Loucy (cell line): ENCODE measurements around the gene PTPRH.

Source experiments
- H2AFZ ChIP-seq: fragments of 200-600 bp; sonication (generic); 2 replicates; pipeline ENCODE4 v1.6.0; 2016; ENCODE audit warnings: antibody characterized with exemption, mild to moderate bottlenecking, low read length, moderate library complexity
- H3F3A ChIP-seq: fragments of 200-600 bp; 2 replicates; pipeline ENCODE4 v1.6.0; 2016; ENCODE audit warnings: antibody characterized with exemption, low read depth, mild to moderate bottlenecking
- H3K27me3 ChIP-seq: fragments of 200-600 bp; sonication (generic); 2 replicates; pipeline ENCODE4 v1.6.1; 2014; ENCODE audit warnings: low read length, mild to moderate bottlenecking; ENCODE audit not compliant: insufficient read depth, poor library complexity, severe bottlenecking
- H3K36me3 ChIP-seq: fragments of 200-600 bp; sonication (generic); 2 replicates; pipeline ENCODE4 v1.6.1; 2016; ENCODE audit warnings: low read length; ENCODE audit not compliant: insufficient read depth
- H3K4me1 ChIP-seq: fragments of 200-600 bp; sonication (generic); 2 replicates; pipeline ENCODE4 v1.5.1; 2014; ENCODE audit warnings: low read length, mild to moderate bottlenecking; ENCODE audit not compliant: insufficient read depth, poor library complexity, severe bottlenecking
- H3K4me2 ChIP-seq: fragments of 200-600 bp; sonication (generic); 2 replicates; pipeline ENCODE4 v1.6.0; 2014; ENCODE audit warnings: antibody characterized with exemption, low read length, low read depth, mild to moderate bottlenecking; ENCODE audit not compliant: poor library complexity, severe bottlenecking
- H3K4me3 ChIP-seq: fragments of 200-600 bp; sonication (generic); 2 replicates; pipeline ENCODE4 v1.5.1; 2014; ENCODE audit warnings: low read length, mild to moderate bottlenecking, mixed read lengths; ENCODE audit not compliant: poor library complexity, severe bottlenecking
- H3K79me2 ChIP-seq: fragments of 200-600 bp; sonication (generic); 2 replicates; pipeline ENCODE4 v1.6.1; 2014; ENCODE audit warnings: low read length; ENCODE audit not compliant: insufficient read depth
- H3K9ac ChIP-seq: fragments of 200-600 bp; sonication (generic); 2 replicates; pipeline ENCODE4 v1.6.0; 2014; ENCODE audit warnings: mild to moderate bottlenecking, low read depth, low read length, moderate library complexity; ENCODE audit not compliant: poor library complexity, severe bottlenecking
- H3K9me2 ChIP-seq: fragments of 200-600 bp; sonication (generic); replicated peaks from 2 replicates; pipeline ENCODE4 v1.6.1; 2016; ENCODE audit warnings: low read depth, low read length, mixed read lengths
- H3K9me3 ChIP-seq: fragments of 200-600 bp; sonication (generic); 2 replicates; pipeline ENCODE4 v1.6.1; 2014; ENCODE audit warnings: mild to moderate bottlenecking, antibody characterized with exemption, low read length, low read depth; ENCODE audit not compliant: insufficient read depth
- H4K20me1 ChIP-seq: fragments of 200-600 bp; sonication (generic); 2 replicates; pipeline ENCODE4 v1.6.0; 2014; ENCODE audit warnings: antibody characterized with exemption, low read length, mild to moderate bottlenecking; ENCODE audit not compliant: insufficient read depth, poor library complexity, severe bottlenecking
- CTCF ChIP-seq: fragments of 200-600 bp; sonication (generic); conservative IDR thresholded peaks from 2 replicates; pipeline ENCODE4 v1.5.1; 2014; ENCODE audit warnings: mild to moderate bottlenecking, antibody characterized with exemption, low read length
- EZH2phosphoT487 ChIP-seq: fragments of 200-600 bp; IDR thresholded peaks from 2 replicates; pipeline ENCODE4 v1.6.1; 2018; ENCODE audit warnings: antibody characterized with exemption, mild to moderate bottlenecking, moderate library complexity, borderline replicate concordance

PTPRH gene

GRCh38 chr19:55175117-55175867 is 34.0 kb downstream of the PTPRH start:
- Histone ChIP-seq H3K36me3 (no peaks in the 10 kb centered on the region), H3K79me2 (no peaks in the 10 kb centered on the region), H3K9me3 (no peaks in the 10 kb centered on the region), H3K4me3 (no peak overlapping the region), H3K27me3 (no peaks in the 10 kb centered on the region), H3K4me1 (peaks cover 7% of the 10 kb centered on the region), H3K9ac (no peak overlapping the region), H3K4me2 (no peak overlapping the region), H3F3A (no peaks in the 10 kb centered on the region), H4K20me1 (no peaks in the 10 kb centered on the region), H3K9me2 (no peaks in the 10 kb centered on the region), H2AFZ (no peak overlapping the region)
- TF ChIP-seq CTCF: no peak
- TF ChIP-seq EZH2phosphoT487: no peak

- H3K9me3 ChIP-seq: no peaks in the 10 kb centered on the region
- no peaks in the 10 kb centered on the region for H3K27me3 ChIP-seq
- peaks cover 4% of the 10 kb centered on the region for H3K4me1 ChIP-seq
- no peak overlapping the region for H3K4me3 ChIP-seq
- no peaks in the 10 kb centered on the region for H4K20me1 ChIP-seq
- no peaks in the 10 kb centered on the region for H3K36me3 ChIP-seq
- TF ChIP-seq EZH2phosphoT487 (no peak), CTCF (no peak)
- H3K9ac ChIP-seq: no peak overlapping the region
- H3K79me2 ChIP-seq: no peaks in the 10 kb centered on the region
- H3K4me2 ChIP-seq: no peak overlapping the region
- H3K9me2 ChIP-seq: no peaks in the 10 kb centered on the region
- H3F3A ChIP-seq: no peaks in the 10 kb centered on the region
- H2AFZ ChIP-seq: no peak overlapping the region
Observed at GRCh38 chr19:55174425-55175116, 34.7 kb downstream of the PTPRH start.

- no peaks in the 10 kb centered on the region for H3K9me2 ChIP-seq
Observed at GRCh38 chr19:55173714-55174409, 35.4 kb downstream of the PTPRH start.

More at GRCh38 chr19:55173714-55174409, 35.4 kb downstream of the PTPRH start:
- Histone ChIP-seq H4K20me1 (no peaks in the 10 kb centered on the region), H3K9ac (no peak overlapping the region), H3K36me3 (no peaks in the 10 kb centered on the region), H3K9me3 (no peaks in the 10 kb centered on the region), H2AFZ (no peak overlapping the region), H3K4me1 (no peaks in the 10 kb centered on the region), H3K4me3 (no peak overlapping the region), H3K4me2 (no peak overlapping the region), H3F3A (no peaks in the 10 kb centered on the region), H3K27me3 (no peaks in the 10 kb centered on the region), H3K79me2 (no peaks in the 10 kb centered on the region)
- no peak for TF ChIP-seq EZH2phosphoT487
- no peak for TF ChIP-seq CTCF
